ENCODE data around the gene HTT. TPM values are rescaled to one million over a fixed set of nuclear protein-coding genes. Genes with fewer than 3 reads are reported as not detected.

HTT gene
- total and polyA plus RNA-seq, 10 of the 15 experiments (the other 5 are each of a cell fraction or from before 2014, with no cell fraction given): 3.3 to 113 (median 43.3) TPM

DNA sequence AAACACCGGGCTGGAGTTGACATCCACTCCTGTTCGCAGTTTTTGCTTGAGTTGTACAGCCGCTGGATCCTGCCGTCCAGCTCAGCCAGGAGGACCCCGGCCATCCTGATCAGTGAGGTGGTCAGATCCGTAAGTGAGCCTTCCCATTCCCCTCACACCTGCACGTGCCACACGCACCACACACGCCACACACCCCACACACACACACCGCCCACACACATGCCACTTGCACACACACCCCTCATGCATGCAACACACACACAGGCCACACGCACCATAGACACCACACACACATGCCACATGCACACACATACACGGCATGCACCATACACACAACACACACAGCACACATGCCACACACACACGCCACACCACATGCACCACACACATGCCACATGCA, 154.4 kb downstream of the HTT start (continued):
- TF ChIP-seq IRF4 (IDR thresholded peaks at IDR 0.05; ENCODE audit: low read depth, low read length) (no peak), SMARCA5 (IDR thresholded peaks at IDR 0.05) (no peak), ZNF622 (IDR thresholded peaks at IDR 0.05) (no peak), NFXL1 (IDR thresholded peaks at IDR 0.05; ENCODE audit: borderline replicate concordance) (no peak), ZNF217 (IDR thresholded peaks at IDR 0.05) (no peak), TCF3 (IDR thresholded peaks at IDR 0.05; ENCODE audit: borderline replicate concordance, insufficient read depth, low read depth, low read length) (no peak)

DNA sequence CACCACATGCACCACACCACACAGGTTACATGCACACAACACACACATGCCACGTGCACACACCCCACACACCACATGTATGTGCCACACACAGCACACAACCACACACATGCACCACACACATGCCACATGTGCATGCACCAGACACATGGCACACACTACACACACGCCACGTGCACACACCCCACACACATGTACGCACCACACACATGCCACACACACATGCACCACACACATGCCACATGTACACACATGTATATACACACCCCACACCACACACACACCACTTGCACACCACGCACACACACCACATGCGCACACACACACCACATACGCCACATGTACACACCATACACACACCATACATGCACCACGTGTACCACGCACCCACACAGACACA, 154.8 kb downstream of the HTT start:
- Histone ChIP-seq H3K9ac (ENCODE audit: control insufficient read depth, insufficient read depth, low read length) (no peak overlapping the region), H3K9me3 (replicated peaks; ENCODE audit: control insufficient read depth, insufficient read depth, low read length) (no peaks in the 10 kb centered on the region), H4K20me1 (ENCODE audit: control insufficient read depth, insufficient read depth) (no peaks in the 10 kb centered on the region), H2AFZ (ENCODE audit: control insufficient read depth, low read depth, low read length) (no peak overlapping the region), H3K27me3 (replicated peaks in 1 of 2; ENCODE audit: control insufficient read depth in 2 of 2, insufficient read depth in 2 of 2, low read length in 1 of 2) (no peaks in the 10 kb centered on the region), H3K79me2 (ENCODE audit: control insufficient read depth, insufficient read depth, low read length) (no peaks in the 10 kb centered on the region), H3K4me2 (ENCODE audit: control insufficient read depth, insufficient read depth) (no peak overlapping the region), H3K27ac (ENCODE audit: control insufficient read depth, insufficient read depth) (no peak overlapping the region), H3K36me3 (ENCODE audit: control insufficient read depth in 2 of 2, insufficient read depth in 2 of 2, low read length in 1 of 2) (peaks cover 34 to 62% of the 10 kb centered on the region in 2 experiments; a peak in 3 of 4 replicates), H3K4me3 (no peak overlapping the region), H3K4me1 (ENCODE audit: control insufficient read depth, insufficient read depth, low read length) (no peaks in the 10 kb centered on the region)
- WGBS (ENCODE audit: insufficient coverage, insufficient replicate concordance, low lambda C conversion rate, missing lambda C conversion rate): 100% methylated on average over 9 of the region's 9 CpGs
- in situ Hi-C loops (cut with MboI) (no loop called here), intact Hi-C loops (cut with micrococcal nuclease; ENCODE audit: unreplicated experiment) (no loop called here)
- no peak for FAIRE-seq
- TF ChIP-seq SIX5 (IDR thresholded peaks at IDR 0.05; ENCODE audit: low read depth, low read length, severe bottlenecking) (no peak), POLR2A (IDR thresholded peaks at IDR 0.05; ENCODE audit: low read depth, low read length) (peak; percentile 65; the same call in 1 of the 2 replicates), NR2C2 (IDR thresholded peaks at IDR 0.05; ENCODE audit: borderline replicate concordance, control insufficient read depth, insufficient read length, low read depth) (peak; percentile 41), HDGF (IDR thresholded peaks at IDR 0.05) (0 out of 2 replicates have a peak, but pooled peaks have one; percentile 76)
- ChIA-PET CTCF (no interaction called here), SMC1A (ENCODE audit: uncharacterized antibody, unreplicated experiment) (no interaction called here), RAD21 (ENCODE audit: unreplicated experiment) (no interaction called here), POLR2A (no interaction called here)
- ATAC-seq: no peak
- DNase-seq (ENCODE audit: low read depth, low spot score): no peak
- no TSS peak for BruUV-seq (replicated peaks)

Data from GM12878 (cell line).